Renal cortical epithelial cell (primary cell): Measurements from ENCODE around the gene PKP2. TPM values are rescaled to one million over a fixed set of nuclear protein-coding genes. Genes with fewer than 3 reads are reported as not detected.
"Not testable (repeated sequence)": the region's sequence is repeated elsewhere in the genome, so short reads cannot be mapped to it uniquely, and the experiment has no call there.

Source experiments
- DNase-seq: peaks from one replicate; pipeline ENCODE4 v3.0.0-alpha.2; 2011; ENCODE audit warnings: low read depth
- total RNA-seq: library from RNA; depleted of rRNA; stranded (reverse); fragments of >200 nt; gene quantifications from 2 replicates; pipeline ENCODE4 v1.2.3, GENCODE V29; 2014

The PKP2 gene
- total RNA-seq, 1 donor from 2014 or later: 10.7 TPM

DNA sequence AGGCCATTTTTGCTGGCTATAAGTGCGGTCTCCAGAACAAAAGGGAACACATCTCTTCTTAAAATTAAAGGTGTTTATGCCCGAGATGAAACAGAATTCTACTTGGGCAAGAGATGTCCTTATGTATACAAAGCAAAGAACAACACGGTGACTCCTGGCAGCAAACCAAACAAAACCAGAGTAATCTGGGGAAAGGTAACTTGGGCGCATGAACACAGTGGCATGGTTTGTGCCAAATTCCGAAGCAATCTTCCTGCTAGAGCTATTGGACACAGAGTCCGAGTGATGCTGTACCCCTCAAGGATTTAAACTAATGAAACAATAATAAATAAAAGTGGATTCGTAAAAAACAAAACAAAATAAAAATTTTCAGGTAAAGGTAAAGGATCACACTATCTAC is 33.4 kb downstream of the PKP2 start:
- no peak for DNase-seq

DNA sequence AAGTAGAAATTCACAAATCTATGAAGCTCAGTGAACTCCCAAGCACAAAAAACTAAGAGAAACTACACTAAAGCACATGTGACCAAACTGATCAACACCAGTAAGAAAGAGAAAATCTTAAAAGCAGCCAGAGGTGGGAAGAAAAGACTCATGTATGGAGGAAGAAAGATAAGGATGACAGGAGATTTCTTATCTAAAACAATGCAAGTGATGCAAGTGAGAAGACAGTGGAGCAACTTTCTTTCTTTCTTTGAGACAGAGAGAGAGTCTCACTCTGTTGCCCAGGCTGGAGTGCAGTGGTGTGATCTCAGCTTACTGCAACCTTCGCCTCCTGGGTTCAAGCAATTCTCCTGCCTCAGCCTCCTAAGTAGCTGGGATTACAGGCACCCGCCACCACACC is 34.9 kb downstream of the PKP2 start:
- DNase-seq: not testable (repeated sequence)

DNA sequence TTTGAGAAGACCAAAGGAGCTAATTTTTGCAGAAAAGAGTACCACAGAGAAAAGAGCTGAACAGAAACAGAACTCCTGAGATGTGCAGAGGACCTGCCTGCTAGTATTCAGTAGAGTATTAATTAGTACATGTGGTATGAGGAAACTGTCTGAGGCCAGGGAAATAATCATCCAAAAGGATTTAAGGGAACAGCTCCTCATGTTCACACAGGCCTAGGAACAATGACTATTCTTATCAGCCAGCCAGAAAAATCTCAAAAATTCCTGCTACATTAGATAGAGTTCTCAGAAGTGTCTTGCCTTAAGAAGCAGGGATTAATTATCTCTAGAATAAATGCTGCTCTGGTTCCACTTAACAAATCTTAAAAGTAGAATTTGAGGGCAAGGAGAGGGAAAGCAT is 36.4 kb downstream of the PKP2 start:
- DNase-seq: peak; percentile 11

GRCh38 chr12:32859389-32859788 is 37.2 kb downstream of the PKP2 start:
- DNase-seq: no peak

GRCh38 chr12:32854716-32855115 is 41.9 kb downstream of the PKP2 start:
- no peak for DNase-seq

GRCh38 chr12:32854097-32854496 is 42.5 kb downstream of the PKP2 start:
- DNase-seq: no peak

DNA sequence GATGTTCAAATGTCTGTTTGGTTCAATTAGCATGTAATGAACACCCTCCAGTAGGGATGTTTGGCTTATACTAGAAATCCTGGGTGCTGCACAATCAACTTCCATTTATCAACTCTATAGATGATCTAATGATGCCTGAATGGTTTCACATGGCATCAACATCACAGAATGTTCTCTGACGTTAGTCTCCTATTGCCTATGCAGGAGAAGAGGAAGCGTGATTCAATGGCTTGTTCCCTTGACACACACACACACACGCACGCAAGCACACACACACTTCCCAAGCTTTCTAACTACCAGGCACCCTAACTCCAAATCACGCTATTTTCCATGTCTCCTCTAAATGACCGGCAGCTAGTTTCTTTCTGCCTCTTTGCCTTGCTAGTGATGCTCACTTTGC is 49.3 kb downstream of the PKP2 start:
- no peak for DNase-seq

- no peak for DNase-seq
Observed at GRCh38 chr12:32846053-32846452, 50.5 kb downstream of the PKP2 start.

DNA sequence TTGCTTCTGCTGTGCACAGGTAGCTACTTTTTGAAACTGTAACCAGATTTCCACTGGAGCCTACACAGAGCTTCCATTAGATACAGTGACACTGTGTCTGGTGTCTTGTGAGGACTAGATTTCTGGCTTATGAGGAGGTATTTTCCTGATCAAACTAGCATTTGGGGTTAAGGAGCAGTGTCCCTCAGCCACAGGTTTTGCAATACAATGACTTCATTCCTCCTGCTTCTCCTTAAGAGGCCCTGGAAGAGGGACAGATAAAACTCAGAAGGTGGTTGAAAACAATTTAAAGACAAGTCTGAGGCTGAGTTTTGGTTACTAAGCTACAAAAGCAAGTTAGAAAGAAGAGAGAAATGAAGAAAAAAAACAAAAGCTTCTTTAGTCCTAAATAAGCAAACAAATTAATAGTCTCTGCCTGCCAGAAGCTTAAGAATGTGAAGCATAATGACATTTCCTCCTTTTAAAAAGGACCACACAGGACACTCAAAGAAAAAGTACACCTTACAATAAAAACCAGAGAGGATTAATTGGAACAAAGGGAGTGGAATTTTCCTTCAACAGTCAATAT is 53.0 kb downstream of the PKP2 start:
- DNase-seq: peak; percentile 69

DNA sequence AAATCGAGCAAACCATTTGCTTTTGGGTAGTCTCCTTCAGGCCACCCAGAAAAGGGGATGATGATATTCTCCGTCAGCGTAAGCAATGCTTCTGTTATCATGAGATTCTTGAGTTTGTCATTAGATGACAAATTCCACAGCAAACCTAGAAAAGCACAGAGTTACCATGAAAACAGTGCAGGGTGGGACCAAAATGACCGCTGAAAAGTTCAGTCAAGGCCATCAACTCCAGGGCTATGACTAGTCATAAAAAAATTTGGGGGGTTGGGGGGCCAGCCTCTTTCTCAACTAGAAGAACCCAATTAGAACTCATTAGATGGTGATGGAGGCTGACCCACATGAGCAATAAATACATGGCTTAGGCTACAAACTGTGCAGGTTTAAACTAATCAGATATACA is 55.5 kb downstream of the PKP2 start:
- no peak for DNase-seq

DNA sequence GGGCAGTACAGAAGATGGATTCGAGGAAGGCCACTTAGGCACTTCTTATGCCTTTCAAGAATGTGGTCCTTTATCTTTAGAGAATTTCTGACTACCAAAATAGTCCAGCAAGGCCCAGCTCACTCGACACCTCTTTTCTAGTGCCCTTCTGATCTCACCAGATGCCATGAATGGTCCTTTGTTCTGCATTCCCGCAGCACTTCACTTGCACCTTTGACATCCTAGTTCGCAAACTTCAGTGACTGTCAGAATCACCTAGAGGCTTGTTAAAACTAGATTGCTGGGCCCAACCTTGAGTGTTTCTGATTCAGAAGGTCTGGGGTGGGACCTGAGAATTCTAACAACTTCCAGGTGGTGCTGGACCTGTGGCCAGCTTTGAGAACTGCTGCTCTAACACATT is 56.7 kb downstream of the PKP2 start:
- no peak for DNase-seq

- DNase-seq: no peak
Observed at GRCh38 chr12:32837974-32838373, 58.6 kb downstream of the PKP2 start.

- peak; percentile 16 for DNase-seq
Observed at GRCh38 chr12:32836710-32837109, 59.9 kb downstream of the PKP2 start.

DNA sequence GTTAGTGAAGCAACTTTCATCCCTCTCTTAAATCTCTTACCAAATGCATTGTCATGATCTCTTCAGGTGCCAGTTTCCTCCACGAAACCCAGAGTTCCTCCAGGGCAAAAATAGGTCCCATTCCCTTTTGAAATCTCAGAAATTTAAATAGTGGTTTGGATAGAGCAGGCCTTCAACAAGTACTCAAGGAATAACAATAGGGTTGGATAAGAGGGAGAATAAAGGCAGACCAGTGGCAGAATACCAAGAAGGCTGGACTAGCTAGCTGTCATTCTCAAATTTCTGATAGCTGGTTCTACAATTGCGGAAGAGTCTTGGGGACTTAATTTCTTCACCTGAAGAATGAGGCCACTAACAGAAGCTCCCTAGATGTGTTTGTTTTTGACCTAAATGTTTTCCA is 62.5 kb downstream of the PKP2 start:
- DNase-seq: no peak

DNA sequence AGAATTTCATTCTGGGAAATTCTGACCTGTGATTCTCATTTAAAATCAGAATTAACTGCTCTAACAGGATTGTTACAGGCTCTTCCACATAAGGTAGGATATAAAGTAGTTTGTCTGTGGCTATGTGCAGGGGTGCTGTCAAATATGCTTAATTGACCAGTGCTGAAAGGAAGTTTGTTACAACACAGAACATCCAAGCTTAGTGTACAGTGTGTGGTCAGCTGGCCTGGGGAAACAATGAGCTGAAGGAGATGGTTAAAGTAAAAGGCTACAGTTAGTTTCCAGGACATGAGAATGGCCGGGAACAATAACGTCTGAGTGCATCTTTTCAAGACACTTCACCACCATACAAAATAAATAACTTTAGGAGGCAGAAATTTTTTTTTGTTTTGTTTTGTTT is 68.0 kb downstream of the PKP2 start:
- DNase-seq: no peak

DNA sequence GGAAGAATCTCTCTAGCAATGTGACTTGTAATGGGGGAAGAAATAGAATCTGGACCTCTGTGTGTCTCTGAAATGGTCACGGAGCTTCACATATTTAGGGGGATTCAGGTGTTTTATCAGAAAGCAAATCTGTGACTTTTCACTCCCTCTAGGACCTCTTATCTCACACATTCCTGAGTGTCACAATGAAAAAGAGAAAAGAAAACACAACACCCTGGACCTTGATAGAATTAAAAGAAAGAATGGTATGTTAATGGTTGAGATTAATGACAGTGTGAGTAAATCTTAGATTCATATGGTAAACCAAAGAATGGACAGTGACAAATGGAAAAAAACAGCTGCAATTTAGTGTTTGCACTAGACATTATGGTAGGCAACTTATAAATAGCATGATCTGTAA is 68.5 kb downstream of the PKP2 start:
- DNase-seq: no peak

DNA sequence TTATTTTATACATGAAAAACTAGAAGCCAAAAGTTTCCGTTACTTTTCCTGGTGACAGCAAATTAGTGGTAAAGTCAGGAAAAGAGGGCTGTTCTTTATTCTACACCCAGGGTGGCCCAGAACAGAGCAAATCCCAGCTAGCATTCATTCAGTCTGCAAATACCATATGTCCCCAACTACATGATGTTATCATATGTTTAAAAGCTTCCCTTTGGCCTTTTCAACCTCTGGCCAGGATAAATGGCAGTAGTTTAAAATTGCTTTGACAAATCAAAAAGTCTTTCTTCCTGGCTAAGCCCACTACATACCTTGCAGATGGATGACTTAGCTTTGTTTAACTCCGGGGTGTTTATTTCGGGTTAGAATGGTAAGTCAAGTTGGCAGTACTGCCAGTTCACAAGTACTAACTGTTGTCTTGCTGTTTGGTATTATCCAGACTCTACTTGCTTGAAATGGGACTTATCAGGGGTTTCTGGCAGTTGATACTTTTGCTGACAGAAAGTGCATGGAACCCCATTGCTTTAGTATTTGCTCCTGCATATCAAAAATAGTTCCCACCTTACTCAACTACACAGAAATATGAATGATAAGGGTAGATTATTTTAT is 69.7 kb downstream of the PKP2 start:
- no peak for DNase-seq

DNA sequence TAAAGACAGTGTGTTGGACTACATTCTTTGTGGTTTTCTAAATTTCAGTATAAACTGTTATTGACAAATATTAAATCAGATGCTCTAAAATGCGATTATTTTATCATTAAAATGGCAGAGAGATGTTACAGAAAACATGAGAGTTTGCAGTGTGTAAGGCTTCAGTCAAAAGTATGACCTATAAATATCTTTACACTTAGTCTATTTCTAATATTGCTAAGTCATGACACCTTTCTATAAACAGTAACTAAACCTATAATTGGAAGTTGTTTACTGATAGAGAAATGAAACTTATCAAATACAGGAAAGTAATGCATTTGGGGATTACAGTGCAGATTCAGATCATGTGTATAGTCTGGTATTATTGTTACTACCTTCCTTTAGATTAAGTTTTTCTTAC is 72.0 kb downstream of the PKP2 start:
- no peak for DNase-seq

DNA sequence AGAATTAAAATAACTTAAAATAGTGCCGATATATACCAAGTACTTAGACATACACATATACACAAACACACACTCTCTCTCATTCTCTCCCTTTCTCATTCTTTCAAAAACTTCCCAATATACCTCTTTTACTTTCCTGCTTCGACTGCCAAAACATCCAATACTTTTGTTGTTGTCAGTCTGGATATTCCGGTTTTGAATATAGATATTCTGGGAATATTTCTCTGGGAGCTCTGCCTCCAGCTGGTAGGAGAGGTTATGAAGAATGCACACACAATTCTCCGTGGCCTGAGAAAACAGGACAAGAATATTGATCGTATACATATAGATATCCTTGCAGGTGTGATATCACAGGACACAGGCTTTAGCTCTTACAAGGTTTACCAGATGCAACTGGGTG is 74.2 kb downstream of the PKP2 start:
- DNase-seq: no peak

DNA sequence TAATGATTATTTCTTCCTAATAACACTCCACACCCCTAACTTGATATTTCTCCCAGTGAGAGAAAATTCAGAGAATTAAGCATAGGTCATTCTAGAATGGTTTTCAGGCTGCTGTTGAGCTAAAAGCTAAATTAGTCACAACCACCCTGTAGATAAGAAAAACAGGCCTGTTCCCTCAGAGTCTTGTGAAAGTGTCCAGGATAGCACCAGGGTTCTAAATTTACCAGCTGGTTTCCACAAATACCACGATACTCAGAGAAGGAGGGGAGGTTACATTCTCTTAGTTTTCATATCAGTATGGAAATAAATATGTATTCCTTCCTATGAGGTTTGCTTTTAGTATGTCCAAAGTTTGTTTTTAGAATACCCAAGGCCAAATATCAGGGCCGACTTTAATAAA is 74.9 kb downstream of the PKP2 start:
- DNase-seq: no peak

GRCh38 chr12:32821293-32821692 is 75.3 kb downstream of the PKP2 start:
- peak; percentile 27 for DNase-seq

DNA sequence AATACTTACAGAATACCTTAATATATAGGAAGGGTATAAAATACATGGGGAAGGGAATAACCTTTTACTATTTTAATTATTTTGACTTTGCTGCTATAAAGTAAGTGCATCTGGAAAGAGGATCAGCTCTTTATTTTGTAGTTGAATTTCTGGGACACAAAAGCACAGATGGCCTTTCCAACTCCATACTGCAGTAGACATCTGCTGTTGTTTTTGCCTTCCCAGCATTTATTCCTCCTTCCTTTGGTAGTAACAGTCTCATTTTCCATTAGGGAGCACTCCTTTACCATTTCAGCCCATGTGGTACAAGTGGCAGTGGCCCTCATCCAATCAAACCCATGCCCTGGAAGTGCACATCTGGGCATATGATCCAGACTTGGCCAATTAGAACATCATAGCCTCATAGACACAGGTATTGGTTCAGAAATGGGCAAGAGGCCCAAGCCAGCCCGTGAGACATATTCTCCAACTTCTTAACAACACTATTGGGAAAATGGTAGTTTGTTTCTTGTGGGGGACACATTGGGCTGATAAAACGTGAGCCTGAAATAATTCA is 76.1 kb downstream of the PKP2 start:
- DNase-seq: no peak

- no peak for DNase-seq
Observed at GRCh38 chr12:32819424-32819823, 77.2 kb downstream of the PKP2 start.
